Testis (tissue), 2 donors: ENCODE measurements around the gene LEPR.

Experiments
- POLR2A ChIP-seq: fragments of 450-650 bp; IDR thresholded peaks from one replicate; pipeline ENCODE4 v1.6.1; 2017; ENCODE audit warnings: antibody characterized with exemption, mild to moderate bottlenecking, moderate library complexity
- TF ChIP-seq, protein P1 (sequence below), 3 experiments: fragments of 450-650 bp in 2 of 3; fragments of 200-600 bp in 1 of 3; sonication (generic) in 1 of 3; IDR thresholded peaks; one replicate each; pipeline ENCODE4 v1.5.1; 2016 to 2019; ENCODE audit warnings: antibody characterized with exemption in 3 of 3, mild to moderate bottlenecking in 2 of 3, moderate library complexity in 1 of 3

DNA sequence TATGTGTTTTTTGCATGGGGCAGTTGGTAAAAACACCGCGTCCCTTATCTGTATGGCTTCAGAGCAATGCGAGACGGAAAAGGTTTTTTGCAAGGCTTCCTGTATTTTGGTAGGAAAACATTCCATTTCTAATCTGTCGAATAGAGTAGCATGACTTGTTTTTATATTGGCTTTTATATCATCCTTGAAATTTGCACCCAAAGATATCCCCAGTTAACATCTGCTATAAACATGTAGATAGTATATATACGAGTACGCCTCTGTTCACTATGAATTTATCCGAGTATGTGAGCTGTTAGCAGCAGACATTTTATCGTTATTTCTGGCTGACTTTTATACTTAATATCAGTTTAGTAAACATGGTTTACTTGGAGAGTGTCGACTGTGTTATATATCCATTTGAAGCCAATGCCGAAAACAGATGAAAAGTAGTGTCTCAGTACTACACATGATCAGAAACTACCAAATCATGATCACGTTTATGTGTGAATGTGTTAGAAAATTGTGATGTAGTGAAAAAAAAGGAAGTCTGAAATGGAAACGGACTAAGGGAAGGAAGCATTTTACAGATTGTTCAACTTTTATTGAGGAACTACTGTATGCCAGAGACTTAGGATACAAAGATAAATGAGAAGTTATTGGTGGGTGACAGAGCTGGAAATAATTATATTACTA is 1.0 kb downstream of the LEPR start:
- TF ChIP-seq POLR2A = no peak
- TF ChIP-seq, protein P1, sequence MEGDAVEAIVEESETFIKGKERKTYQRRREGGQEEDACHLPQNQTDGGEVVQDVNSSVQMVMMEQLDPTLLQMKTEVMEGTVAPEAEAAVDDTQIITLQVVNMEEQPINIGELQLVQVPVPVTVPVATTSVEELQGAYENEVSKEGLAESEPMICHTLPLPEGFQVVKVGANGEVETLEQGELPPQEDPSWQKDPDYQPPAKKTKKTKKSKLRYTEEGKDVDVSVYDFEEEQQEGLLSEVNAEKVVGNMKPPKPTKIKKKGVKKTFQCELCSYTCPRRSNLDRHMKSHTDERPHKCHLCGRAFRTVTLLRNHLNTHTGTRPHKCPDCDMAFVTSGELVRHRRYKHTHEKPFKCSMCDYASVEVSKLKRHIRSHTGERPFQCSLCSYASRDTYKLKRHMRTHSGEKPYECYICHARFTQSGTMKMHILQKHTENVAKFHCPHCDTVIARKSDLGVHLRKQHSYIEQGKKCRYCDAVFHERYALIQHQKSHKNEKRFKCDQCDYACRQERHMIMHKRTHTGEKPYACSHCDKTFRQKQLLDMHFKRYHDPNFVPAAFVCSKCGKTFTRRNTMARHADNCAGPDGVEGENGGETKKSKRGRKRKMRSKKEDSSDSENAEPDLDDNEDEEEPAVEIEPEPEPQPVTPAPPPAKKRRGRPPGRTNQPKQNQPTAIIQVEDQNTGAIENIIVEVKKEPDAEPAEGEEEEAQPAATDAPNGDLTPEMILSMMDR (IDR thresholded peaks at IDR 0.05) = no peak
